ENCODE results near the gene TLE1. TPM values are rescaled to one million over a fixed set of nuclear protein-coding genes. Genes with fewer than 3 reads are reported as not detected.

Gene TLE1
- total RNA-seq, 1 donor from 2014 or later: 42.5 TPM

DNA sequence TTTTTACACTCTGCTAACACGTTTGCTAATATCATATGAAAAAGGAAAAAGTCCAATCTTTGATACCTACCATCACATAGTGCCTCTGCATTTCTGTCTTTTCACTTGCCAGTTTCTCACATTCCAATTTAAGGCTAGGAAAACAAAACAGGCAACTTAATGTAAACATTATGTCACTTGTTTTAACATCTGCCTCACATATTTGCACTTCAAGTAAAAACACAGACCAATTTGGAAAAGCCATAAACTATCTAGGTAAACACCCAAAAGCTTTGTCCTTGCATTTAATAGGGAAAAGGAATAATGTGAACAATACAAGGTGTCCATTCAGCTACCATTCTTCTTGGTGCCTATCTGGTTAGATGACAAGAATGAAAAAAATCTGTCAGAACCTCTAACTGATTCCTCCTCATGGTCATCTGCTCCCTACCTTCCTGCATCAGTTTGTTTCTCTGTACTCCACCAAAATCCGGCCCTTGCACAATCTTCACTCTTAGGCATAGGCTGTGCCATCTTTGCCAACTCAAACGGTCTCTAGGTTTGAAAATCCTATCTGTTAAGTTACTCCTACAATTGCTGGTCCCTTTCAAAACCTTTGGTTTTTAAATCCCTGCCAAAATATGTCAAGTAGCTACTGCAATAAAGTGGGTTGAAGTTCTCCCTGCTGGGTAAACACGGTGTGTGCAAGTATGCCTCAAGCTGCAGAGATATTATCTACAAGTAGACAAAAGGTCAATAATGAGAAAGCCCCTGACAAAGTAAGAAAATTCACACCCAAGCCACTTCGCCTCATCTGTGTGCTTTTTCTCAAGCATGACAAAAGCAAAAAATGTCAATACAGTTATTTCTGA lies 3.4 kb downstream of the TLE1 start:
- no peak for DNase-seq (ENCODE audit: low read depth, low spot score)
- no peaks in the 10 kb centered on the region for H3K9me3 Mint-ChIP-seq
- peaks cover 19% of the 10 kb centered on the region for H3K27me3 Mint-ChIP-seq (ENCODE audit: low read depth)
- TF ChIP-seq CTCF (conservative IDR thresholded peaks at IDR 0.05): peak; percentile 31
- peaks cover 18% of the 10 kb centered on the region for H3K4me1 Mint-ChIP-seq
- H3K27ac Mint-ChIP-seq (ENCODE audit: unreplicated experiment): peak overlapping the region; percentile 92
- peaks cover 9% of the 10 kb centered on the region for H3K36me3 Mint-ChIP-seq (ENCODE audit: low read depth)
- H3K4me3 Mint-ChIP-seq: no peak overlapping the region

DNA sequence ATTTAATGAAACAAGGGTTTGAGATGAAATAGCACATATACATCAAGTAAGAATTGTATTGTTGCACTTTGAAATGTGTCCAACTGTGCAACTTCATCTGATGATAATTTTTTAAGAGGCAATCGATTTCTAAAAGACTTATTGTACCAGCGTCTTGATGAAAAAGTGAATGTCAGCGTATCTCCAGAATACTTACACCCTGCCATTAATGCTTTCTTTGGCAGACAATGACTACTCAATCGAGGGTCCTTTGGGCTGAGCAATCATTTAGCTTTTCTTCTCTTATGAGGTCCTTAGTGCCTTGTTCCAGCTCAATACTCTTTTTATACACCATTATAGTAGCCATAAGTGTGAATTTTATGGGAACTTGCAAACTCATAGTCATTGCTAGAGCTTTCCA lies 4.7 kb downstream of the TLE1 start:
- TF ChIP-seq CTCF (conservative IDR thresholded peaks at IDR 0.05): no peak
- DNase-seq (ENCODE audit: low read depth, low spot score): no peak
- Mint-ChIP-seq H3K36me3 (ENCODE audit: low read depth) (peaks cover 16% of the 10 kb centered on the region), H3K4me1 (peaks cover 18% of the 10 kb centered on the region), H3K27me3 (ENCODE audit: low read depth) (peaks cover 8% of the 10 kb centered on the region), H3K9me3 (no peaks in the 10 kb centered on the region), H3K27ac (ENCODE audit: unreplicated experiment) (no peak overlapping the region), H3K4me3 (no peak overlapping the region)

DNA sequence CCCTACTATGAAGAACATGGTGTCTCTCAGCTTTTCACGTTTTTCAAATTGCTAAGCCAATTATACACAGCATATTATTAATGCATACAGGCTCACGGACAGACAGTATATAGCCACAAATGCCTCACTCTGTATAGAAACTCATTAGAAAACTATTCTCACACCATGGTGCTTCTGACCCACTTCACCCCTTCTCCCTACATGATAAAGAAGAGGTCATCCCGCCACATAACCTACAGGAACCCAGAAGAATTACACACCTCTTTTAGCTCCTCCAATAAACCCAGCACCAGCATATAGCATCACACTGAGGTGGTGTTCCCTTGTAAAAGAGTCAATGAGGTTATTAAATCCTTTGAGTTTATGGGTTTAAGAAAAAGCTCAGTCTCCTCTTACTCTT lies 5.6 kb downstream of the TLE1 start:
- no peak overlapping the region for H3K4me3 Mint-ChIP-seq
- H3K4me1 Mint-ChIP-seq: peaks cover 22% of the 10 kb centered on the region
- H3K27me3 Mint-ChIP-seq (ENCODE audit: low read depth): peaks cover 5% of the 10 kb centered on the region
- no peak for TF ChIP-seq CTCF (conservative IDR thresholded peaks at IDR 0.05)
- peaks cover 20% of the 10 kb centered on the region for H3K36me3 Mint-ChIP-seq (ENCODE audit: low read depth)
- H3K9me3 Mint-ChIP-seq: no peaks in the 10 kb centered on the region
- DNase-seq (ENCODE audit: low read depth, low spot score): no peak
- H3K27ac Mint-ChIP-seq (ENCODE audit: unreplicated experiment): no peak overlapping the region

DNA sequence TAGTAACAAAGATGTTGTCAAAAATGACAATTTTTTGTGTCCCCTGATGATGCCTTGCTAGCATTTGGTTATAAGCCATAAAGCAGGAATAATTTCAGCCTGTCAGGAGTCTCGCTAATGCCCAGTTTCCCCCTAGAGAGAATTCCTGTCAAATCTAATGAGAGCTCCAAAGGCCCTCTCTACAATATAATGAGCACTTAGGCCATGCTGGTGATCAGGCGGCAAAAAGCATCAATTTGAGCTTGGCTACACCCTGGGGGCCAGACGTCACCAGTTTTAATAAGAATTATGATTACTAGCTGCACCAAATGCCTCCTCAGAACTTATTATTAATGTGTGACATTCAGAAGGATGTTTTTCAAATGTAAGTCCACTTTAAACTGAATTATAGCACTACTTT lies 6.1 kb downstream of the TLE1 start:
- H3K36me3 Mint-ChIP-seq (ENCODE audit: low read depth): peaks cover 20% of the 10 kb centered on the region
- no peak overlapping the region for H3K4me3 Mint-ChIP-seq
- peaks cover 5% of the 10 kb centered on the region for H3K27me3 Mint-ChIP-seq (ENCODE audit: low read depth)
- no peak overlapping the region for H3K27ac Mint-ChIP-seq (ENCODE audit: unreplicated experiment)
- no peak for TF ChIP-seq CTCF (conservative IDR thresholded peaks at IDR 0.05)
- no peak for DNase-seq (ENCODE audit: low read depth, low spot score)
- H3K9me3 Mint-ChIP-seq: no peaks in the 10 kb centered on the region
- H3K4me1 Mint-ChIP-seq: peaks cover 22% of the 10 kb centered on the region

DNA sequence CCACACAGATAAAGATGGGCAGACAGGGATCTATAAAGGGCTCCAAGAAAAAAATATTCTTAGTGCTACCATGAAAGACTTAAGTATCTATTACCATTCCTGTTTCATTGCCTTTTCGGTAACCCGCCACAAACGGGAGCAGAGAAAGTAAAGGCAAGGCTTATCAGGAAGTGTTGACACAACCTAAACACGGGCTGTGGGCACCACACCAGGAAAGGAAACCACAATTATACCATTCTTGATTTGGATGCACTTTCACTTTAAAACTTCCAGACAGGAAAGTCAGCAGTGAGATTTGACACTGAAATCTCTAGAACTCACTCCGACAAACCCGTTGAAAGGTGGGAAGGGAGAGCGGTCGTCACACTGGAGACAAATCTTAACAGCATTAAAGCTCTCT lies 6.5 kb downstream of the TLE1 start:
- Mint-ChIP-seq H3K27me3 (ENCODE audit: low read depth) (peaks cover 5% of the 10 kb centered on the region), H3K9me3 (no peaks in the 10 kb centered on the region), H3K4me3 (peak overlapping the region; percentile 37), H3K4me1 (peaks cover 22% of the 10 kb centered on the region), H3K36me3 (ENCODE audit: low read depth) (peaks cover 20% of the 10 kb centered on the region), H3K27ac (ENCODE audit: unreplicated experiment) (no peak overlapping the region)
- DNase-seq (ENCODE audit: low read depth, low spot score): no peak
- no peak for TF ChIP-seq CTCF (conservative IDR thresholded peaks at IDR 0.05)

Measured in neural crest cell (in vitro differentiated cells).